ENCODE data around the gene NR3C2.

GRCh38 chr4:148124512-148124911, 317.7 kb downstream of the NR3C2 start:
- TF ChIP-seq CTCF (IDR thresholded peaks at IDR 0.05) (no peak), EP300 (IDR thresholded peaks at IDR 0.05) (no peak)

Measured in tibial nerve (tissue), 4 donors.